ENCODE measurements around the gene HERPUD1.

The HERPUD1 gene

GRCh38 chr16:56956756-56957155 lies 24.8 kb downstream of the HERPUD1 start:
- no peak for TF ChIP-seq EZH2phosphoT487 (IDR thresholded peaks at IDR 0.05; ENCODE audit: borderline replicate concordance)
- TF ChIP-seq CTCF (conservative IDR thresholded peaks at IDR 0.05; ENCODE audit: low read length): peak; percentile 44
- Histone ChIP-seq H3K79me2 (ENCODE audit: insufficient read depth, low read length) (no peaks in the 10 kb centered on the region), H3K9me3 (ENCODE audit: insufficient read depth, low read depth, low read length) (no peaks in the 10 kb centered on the region), H3K9ac (ENCODE audit: low read depth, low read length, poor library complexity, severe bottlenecking) (no peak overlapping the region), H2AFZ (ENCODE audit: low read length) (no peak overlapping the region), H3F3A (ENCODE audit: low read depth) (no peaks in the 10 kb centered on the region), H3K4me3 (ENCODE audit: low read length, poor library complexity, severe bottlenecking) (no peak overlapping the region), H3K36me3 (ENCODE audit: insufficient read depth, low read length) (no peaks in the 10 kb centered on the region), H4K20me1 (ENCODE audit: insufficient read depth, low read length, poor library complexity, severe bottlenecking) (no peaks in the 10 kb centered on the region), H3K27me3 (ENCODE audit: insufficient read depth, low read length, poor library complexity, severe bottlenecking) (no peaks in the 10 kb centered on the region), H3K4me1 (ENCODE audit: insufficient read depth, low read length, poor library complexity, severe bottlenecking) (no peaks in the 10 kb centered on the region), H3K4me2 (ENCODE audit: low read depth, low read length, poor library complexity, severe bottlenecking) (no peak overlapping the region), H3K9me2 (replicated peaks; ENCODE audit: low read depth, low read length) (no peaks in the 10 kb centered on the region)

GRCh38 chr16:56960681-56961281 lies 28.8 kb downstream of the HERPUD1 start:
- H3K36me3 ChIP-seq (ENCODE audit: insufficient read depth, low read length): no peaks in the 10 kb centered on the region
- H3K9me3 ChIP-seq (ENCODE audit: insufficient read depth, low read depth, low read length): no peaks in the 10 kb centered on the region
- no peak overlapping the region for H3K4me3 ChIP-seq (ENCODE audit: low read length, poor library complexity, severe bottlenecking)
- H3K27me3 ChIP-seq (ENCODE audit: insufficient read depth, low read length, poor library complexity, severe bottlenecking): no peaks in the 10 kb centered on the region
- no peak overlapping the region for H2AFZ ChIP-seq (ENCODE audit: low read length)
- TF ChIP-seq CTCF (conservative IDR thresholded peaks at IDR 0.05; ENCODE audit: low read length) (no peak), EZH2phosphoT487 (IDR thresholded peaks at IDR 0.05; ENCODE audit: borderline replicate concordance) (no peak)
- H4K20me1 ChIP-seq (ENCODE audit: insufficient read depth, low read length, poor library complexity, severe bottlenecking): no peaks in the 10 kb centered on the region
- H3K4me1 ChIP-seq (ENCODE audit: insufficient read depth, low read length, poor library complexity, severe bottlenecking): peaks cover 12% of the 10 kb centered on the region
- no peaks in the 10 kb centered on the region for H3K79me2 ChIP-seq (ENCODE audit: insufficient read depth, low read length)
- H3F3A ChIP-seq (ENCODE audit: low read depth): no peaks in the 10 kb centered on the region
- H3K9ac ChIP-seq (ENCODE audit: low read depth, low read length, poor library complexity, severe bottlenecking): no peak overlapping the region
- no peak overlapping the region for H3K4me2 ChIP-seq (ENCODE audit: low read depth, low read length, poor library complexity, severe bottlenecking)
- H3K9me2 ChIP-seq (replicated peaks; ENCODE audit: low read depth, low read length): no peaks in the 10 kb centered on the region

- Histone ChIP-seq H3K79me2 (ENCODE audit: insufficient read depth, low read length) (no peaks in the 10 kb centered on the region), H3K9me2 (replicated peaks; ENCODE audit: low read depth, low read length) (no peaks in the 10 kb centered on the region), H3K4me3 (ENCODE audit: low read length, poor library complexity, severe bottlenecking) (no peak overlapping the region), H3K9ac (ENCODE audit: low read depth, low read length, poor library complexity, severe bottlenecking) (no peak overlapping the region), H3K4me2 (ENCODE audit: low read depth, low read length, poor library complexity, severe bottlenecking) (no peak overlapping the region), H2AFZ (ENCODE audit: low read length) (no peak overlapping the region), H3F3A (ENCODE audit: low read depth) (no peaks in the 10 kb centered on the region), H3K36me3 (ENCODE audit: insufficient read depth, low read length) (no peaks in the 10 kb centered on the region), H3K4me1 (ENCODE audit: insufficient read depth, low read length, poor library complexity, severe bottlenecking) (peaks cover 16% of the 10 kb centered on the region), H3K9me3 (ENCODE audit: insufficient read depth, low read depth, low read length) (no peaks in the 10 kb centered on the region), H4K20me1 (ENCODE audit: insufficient read depth, low read length, poor library complexity, severe bottlenecking) (no peaks in the 10 kb centered on the region), H3K27me3 (ENCODE audit: insufficient read depth, low read length, poor library complexity, severe bottlenecking) (no peaks in the 10 kb centered on the region)
- TF ChIP-seq EZH2phosphoT487 (IDR thresholded peaks at IDR 0.05; ENCODE audit: borderline replicate concordance) (no peak), CTCF (conservative IDR thresholded peaks at IDR 0.05; ENCODE audit: low read length) (no peak)
Observed at GRCh38 chr16:56961386-56961785, 29.4 kb downstream of the HERPUD1 start.
